ENCODE results near the gene PRDM16.

DNA sequence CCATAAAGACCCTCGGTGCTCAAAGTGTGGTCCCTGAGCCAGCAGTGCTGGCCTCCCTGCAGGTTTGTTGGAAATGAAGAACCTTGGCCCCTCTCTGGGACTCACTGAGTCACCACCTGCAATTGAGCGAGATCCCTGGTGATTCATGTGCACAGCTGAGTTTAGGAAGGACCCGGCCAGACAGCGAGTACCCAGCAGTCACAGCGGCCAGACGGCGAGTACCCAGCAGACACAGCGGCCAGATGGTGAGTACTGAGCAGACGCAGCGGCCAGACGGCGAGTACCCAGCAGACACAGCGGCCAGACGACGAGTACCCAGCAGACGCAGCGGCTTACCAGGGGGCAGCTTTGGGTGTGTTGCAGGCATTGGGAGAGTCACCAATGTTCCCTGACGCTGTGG, 123.8 kb downstream of the PRDM16 start:
- TF ChIP-seq, protein P1, sequence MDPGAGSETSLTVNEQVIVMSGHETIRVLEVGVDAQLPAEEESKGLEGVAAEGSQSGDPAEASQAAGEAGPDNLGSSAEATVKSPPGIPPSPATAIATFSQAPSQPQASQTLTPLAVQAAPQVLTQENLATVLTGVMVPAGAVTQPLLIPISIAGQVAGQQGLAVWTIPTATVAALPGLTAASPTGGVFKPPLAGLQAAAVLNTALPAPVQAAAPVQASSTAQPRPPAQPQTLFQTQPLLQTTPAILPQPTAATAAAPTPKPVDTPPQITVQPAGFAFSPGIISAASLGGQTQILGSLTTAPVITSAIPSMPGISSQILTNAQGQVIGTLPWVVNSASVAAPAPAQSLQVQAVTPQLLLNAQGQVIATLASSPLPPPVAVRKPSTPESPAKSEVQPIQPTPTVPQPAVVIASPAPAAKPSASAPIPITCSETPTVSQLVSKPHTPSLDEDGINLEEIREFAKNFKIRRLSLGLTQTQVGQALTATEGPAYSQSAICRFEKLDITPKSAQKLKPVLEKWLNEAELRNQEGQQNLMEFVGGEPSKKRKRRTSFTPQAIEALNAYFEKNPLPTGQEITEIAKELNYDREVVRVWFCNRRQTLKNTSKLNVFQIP (CRISPR knock-in tag; IDR thresholded peaks at IDR 0.05; ENCODE audit: borderline replicate concordance, low read depth) = no peak
- no peak for TF ChIP-seq TOX (CRISPR knock-in tag; IDR thresholded peaks at IDR 0.05; ENCODE audit: borderline replicate concordance)
- no peak for TF ChIP-seq GLIS3 (CRISPR knock-in tag; IDR thresholded peaks at IDR 0.05)
- TF ChIP-seq ZC3H10 (CRISPR knock-in tag; IDR thresholded peaks at IDR 0.05) = no peak
- no peak for TF ChIP-seq ZFP30 (CRISPR knock-in tag; IDR thresholded peaks at IDR 0.05)
- TF ChIP-seq ARNTL (CRISPR knock-in tag; IDR thresholded peaks at IDR 0.05; ENCODE audit: borderline replicate concordance, low read depth) = no peak
- TF ChIP-seq, protein P2, sequence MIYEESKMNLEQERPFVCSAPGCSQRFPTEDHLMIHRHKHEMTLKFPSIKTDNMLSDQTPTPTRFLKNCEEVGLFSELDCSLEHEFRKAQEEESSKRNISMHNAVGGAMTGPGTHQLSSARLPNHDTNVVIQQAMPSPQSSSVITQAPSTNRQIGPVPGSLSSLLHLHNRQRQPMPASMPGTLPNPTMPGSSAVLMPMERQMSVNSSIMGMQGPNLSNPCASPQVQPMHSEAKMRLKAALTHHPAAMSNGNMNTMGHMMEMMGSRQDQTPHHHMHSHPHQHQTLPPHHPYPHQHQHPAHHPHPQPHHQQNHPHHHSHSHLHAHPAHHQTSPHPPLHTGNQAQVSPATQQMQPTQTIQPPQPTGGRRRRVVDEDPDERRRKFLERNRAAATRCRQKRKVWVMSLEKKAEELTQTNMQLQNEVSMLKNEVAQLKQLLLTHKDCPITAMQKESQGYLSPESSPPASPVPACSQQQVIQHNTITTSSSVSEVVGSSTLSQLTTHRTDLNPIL (CRISPR knock-in tag; IDR thresholded peaks at IDR 0.05; ENCODE audit: low read depth) = no peak
- TF ChIP-seq ESRRG (CRISPR knock-in tag; IDR thresholded peaks at IDR 0.05) = no peak
- TF ChIP-seq TCF4 (CRISPR knock-in tag; IDR thresholded peaks at IDR 0.05; ENCODE audit: borderline replicate concordance) = no peak
